ENCODE results near the gene PCNX2.

Gene PCNX2

DNA sequence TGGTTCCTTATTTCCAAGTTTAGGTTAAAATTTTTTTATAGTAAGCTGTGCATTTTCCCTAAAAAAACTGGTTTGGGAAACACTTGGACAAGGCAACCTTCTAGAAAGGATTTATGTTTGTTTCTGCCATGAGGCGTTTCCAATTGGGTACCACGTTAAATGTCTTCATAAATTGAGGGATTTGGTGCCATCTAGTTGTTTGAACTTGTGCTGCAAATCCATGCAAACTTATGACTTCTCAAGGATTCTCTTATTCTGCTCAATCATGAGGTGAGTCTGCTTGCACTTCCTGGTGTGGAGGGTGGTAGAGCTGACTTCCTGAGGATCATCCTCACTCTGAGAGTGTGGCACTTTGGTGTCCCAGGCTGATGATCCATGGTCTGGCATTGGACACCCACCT lies 123.3 kb downstream of the PCNX2 start (continued):
- TF ChIP-seq ZNF645 (tag by site-specific recombination; IDR thresholded peaks at IDR 0.05) = no peak

DNA sequence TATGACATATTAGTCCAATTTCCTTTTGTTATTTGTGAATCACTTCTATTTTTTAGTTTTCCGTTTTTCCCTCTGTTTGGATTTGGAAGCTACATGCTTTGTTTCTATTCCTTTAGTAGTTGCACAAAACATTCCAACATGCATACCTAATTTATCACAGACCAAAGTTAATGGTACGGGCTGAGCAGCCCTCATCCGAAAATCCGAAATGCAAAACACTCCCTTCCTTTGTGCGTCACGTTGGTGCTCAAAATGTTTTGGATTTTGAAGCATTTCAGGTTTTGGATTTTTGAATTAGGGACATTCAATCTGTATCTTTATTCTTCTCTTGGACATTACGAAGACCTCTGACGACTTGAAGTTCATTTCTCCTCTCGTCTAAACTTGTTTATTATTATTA lies 124.8 kb downstream of the PCNX2 start:
- H3K27ac ChIP-seq (ENCODE audit: extremely low read depth, low read depth, low read length) = no peak overlapping the region
- TF ChIP-seq ZNF639 (tag by site-specific recombination; IDR thresholded peaks at IDR 0.05) (no peak), HOXA7 (CRISPR knock-in tag; IDR thresholded peaks at IDR 0.05; ENCODE audit: borderline replicate concordance) (no peak), ZNF513 (tag by site-specific recombination; IDR thresholded peaks at IDR 0.05) (no peak), ZEB2 (tag by site-specific recombination; IDR thresholded peaks at IDR 0.05) (no peak), ZNF580 (tag by site-specific recombination; IDR thresholded peaks at IDR 0.05) (no peak), ZNF26 (tag by site-specific recombination; IDR thresholded peaks at IDR 0.05) (no peak)
- peaks cover 23 to 35% of the 10 kb centered on the region in 2 experiments for H3K36me3 ChIP-seq (ENCODE audit: control insufficient read depth in 2 of 2, insufficient read depth in 1 of 2, low read length in 2 of 2)
- no peak overlapping the region for H3K4me3 ChIP-seq (ENCODE audit: low read depth, low read length)
- no peaks in the 10 kb centered on the region for H3K4me1 ChIP-seq (ENCODE audit: control insufficient read depth, insufficient read depth, low read length)
- no peaks in the 10 kb centered on the region; the same call in 1 of the 2 replicates for H3K9me3 ChIP-seq (ENCODE audit: control insufficient read depth, insufficient read depth, low read depth, low read length)
- ChIA-PET POLR2A (no interaction called here), CTCF (no interaction called here)

DNA sequence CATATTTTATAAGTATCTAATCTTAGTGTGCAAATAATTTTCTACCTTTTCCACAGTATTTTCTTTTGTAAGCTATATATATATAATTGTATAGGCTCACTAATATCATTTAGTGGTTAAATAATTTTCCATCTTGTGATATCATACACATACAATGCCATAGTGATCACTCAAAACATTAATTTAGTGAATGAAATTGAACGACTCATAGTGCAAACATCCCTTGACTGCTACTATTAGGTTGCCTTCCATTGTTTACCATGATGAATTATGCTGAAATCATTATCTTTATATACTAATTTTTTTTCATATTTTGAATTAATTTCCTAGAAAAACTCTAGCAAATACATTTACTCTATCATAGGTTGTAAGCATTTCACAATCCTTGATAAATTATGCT lies 127.1 kb downstream of the PCNX2 start:
- Histone ChIP-seq H3K4me1 (ENCODE audit: control insufficient read depth, insufficient read depth, low read length) (no peaks in the 10 kb centered on the region), H3K27ac (ENCODE audit: extremely low read depth, low read depth, low read length) (no peak overlapping the region), H3K36me3 (ENCODE audit: control insufficient read depth in 2 of 2, insufficient read depth in 1 of 2, low read length in 2 of 2) (peaks cover 27 to 38% of the 10 kb centered on the region in 2 experiments), H3K9me3 (ENCODE audit: control insufficient read depth, insufficient read depth, low read depth, low read length) (peaks cover 6% of the 10 kb centered on the region), H3K4me3 (ENCODE audit: low read depth, low read length) (no peak overlapping the region)
- ChIA-PET POLR2A (no interaction called here), CTCF (no interaction called here)
- TF ChIP-seq ZNF645 (tag by site-specific recombination; IDR thresholded peaks at IDR 0.05) = no peak
- no peak for TF ChIP-seq ZEB2 (tag by site-specific recombination; IDR thresholded peaks at IDR 0.05)
- no peak for TF ChIP-seq AEBP2 (tag by site-specific recombination; IDR thresholded peaks at IDR 0.05; ENCODE audit: borderline replicate concordance)
- no peak for TF ChIP-seq ZNF548 (tag by site-specific recombination; IDR thresholded peaks at IDR 0.05)
- TF ChIP-seq ZNF184 (tag by site-specific recombination; IDR thresholded peaks at IDR 0.05) = no peak
- TF ChIP-seq SP2 (tag by site-specific recombination; IDR thresholded peaks at IDR 0.05) = no peak
- TF ChIP-seq ZNF521 (tag by site-specific recombination; IDR thresholded peaks at IDR 0.05) = no peak
- no peak for TF ChIP-seq SCRT1 (tag by site-specific recombination; IDR thresholded peaks at IDR 0.05; ENCODE audit: borderline replicate concordance)
- no peak for TF ChIP-seq ZNF544 (tag by site-specific recombination; IDR thresholded peaks at IDR 0.05)
- TF ChIP-seq ZNF513 (tag by site-specific recombination; IDR thresholded peaks at IDR 0.05) = no peak
- no peak for TF ChIP-seq ZNF830 (tag by site-specific recombination; IDR thresholded peaks at IDR 0.05; ENCODE audit: low read depth)
- no peak for TF ChIP-seq ZBTB8A (tag by site-specific recombination; IDR thresholded peaks at IDR 0.05)
- TF ChIP-seq, protein P1, sequence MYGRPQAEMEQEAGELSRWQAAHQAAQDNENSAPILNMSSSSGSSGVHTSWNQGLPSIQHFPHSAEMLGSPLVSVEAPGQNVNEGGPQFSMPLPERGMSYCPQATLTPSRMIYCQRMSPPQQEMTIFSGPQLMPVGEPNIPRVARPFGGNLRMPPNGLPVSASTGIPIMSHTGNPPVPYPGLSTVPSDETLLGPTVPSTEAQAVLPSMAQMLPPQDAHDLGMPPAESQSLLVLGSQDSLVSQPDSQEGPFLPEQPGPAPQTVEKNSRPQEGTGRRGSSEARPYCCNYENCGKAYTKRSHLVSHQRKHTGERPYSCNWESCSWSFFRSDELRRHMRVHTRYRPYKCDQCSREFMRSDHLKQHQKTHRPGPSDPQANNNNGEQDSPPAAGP (tag by site-specific recombination; IDR thresholded peaks at IDR 0.05) = no peak
- no peak for TF ChIP-seq ZBTB44 (tag by site-specific recombination; IDR thresholded peaks at IDR 0.05)
- TF ChIP-seq ZNF530 (tag by site-specific recombination; IDR thresholded peaks at IDR 0.05; ENCODE audit: low read depth) = no peak
